SK-N-SH treated with all-trans-retinoic acid at 6 μM for 48 hours (cell line): ENCODE results near the gene BMS1.

Experiments
- ATAC-seq: fragments of 200-7000 bp; cut with Tn5 transposase; 3 replicates; pipeline ENCODE4 v1.9.1; 2020; ENCODE audit warnings: mild to moderate bottlenecking, moderate library complexity
- ARNTL ChIP-seq: fragments of 450-650 bp; formaldehyde crosslinking; IDR thresholded peaks from 2 replicates; pipeline ENCODE4 v1.5.0; 2020; ENCODE audit warnings: low read depth, mild to moderate bottlenecking, moderate library complexity, borderline replicate concordance
- BACH2 ChIP-seq: fragments of 250-450 bp; sonication (Bioruptor Pico); IDR thresholded peaks from 2 replicates; pipeline ENCODE4 v1.9.0; 2021; ENCODE audit warnings: mild to moderate bottlenecking, borderline replicate concordance
- CSDC2 ChIP-seq: fragments of 250-450 bp; sonication (Bioruptor Pico); IDR thresholded peaks from 2 replicates; pipeline ENCODE4 v1.5.0; 2020; ENCODE audit warnings: mild to moderate bottlenecking, moderate library complexity
- ESRRG ChIP-seq: fragments of 250-450 bp; sonication (Bioruptor Pico); IDR thresholded peaks from 2 replicates; pipeline ENCODE4 v1.6.1; 2021; ENCODE audit warnings: mild to moderate bottlenecking
- GLIS3 ChIP-seq: fragments of 250-450 bp; sonication (Bioruptor Pico); IDR thresholded peaks from 2 replicates; pipeline ENCODE4 v1.5.0; 2020; ENCODE audit warnings: mild to moderate bottlenecking, moderate library complexity
- ISL1 ChIP-seq: fragments of 250-450 bp; sonication (Bioruptor Pico); IDR thresholded peaks from 2 replicates; pipeline ENCODE4 v2.1.2; 2022; ENCODE audit warnings: mild to moderate bottlenecking, moderate library complexity
- OSR1 ChIP-seq: fragments of 250-450 bp; sonication (Bioruptor Pico); IDR thresholded peaks from 2 replicates; pipeline ENCODE4 v1.8.0; 2022; ENCODE audit warnings: moderate library complexity, mild to moderate bottlenecking, inconsistent platforms
- PPARA ChIP-seq: fragments of 250-450 bp; sonication (Bioruptor Pico); IDR thresholded peaks from 2 replicates; pipeline ENCODE4 v1.5.0; 2020; ENCODE audit warnings: mild to moderate bottlenecking, borderline replicate concordance
- RARB ChIP-seq: fragments of 250-450 bp; sonication (Bioruptor Pico); IDR thresholded peaks from 2 replicates; pipeline ENCODE4 v1.8.0; 2021; ENCODE audit warnings: mild to moderate bottlenecking, moderate library complexity
- TCF4 ChIP-seq: fragments of 250-450 bp; sonication (Bioruptor Pico); IDR thresholded peaks from 2 replicates; pipeline ENCODE4 v1.8.0; 2021; ENCODE audit warnings: mild to moderate bottlenecking, moderate library complexity, borderline replicate concordance
- ZC3H10 ChIP-seq: fragments of 250-450 bp; sonication (Bioruptor Pico); IDR thresholded peaks from 2 replicates; pipeline ENCODE4 v1.5.1; 2021; ENCODE audit warnings: mild to moderate bottlenecking, moderate library complexity
- ZFP3 ChIP-seq: fragments of 250-450 bp; sonication (Bioruptor Pico); IDR thresholded peaks from 2 replicates; pipeline ENCODE4 v1.5.0; 2020; ENCODE audit warnings: mild to moderate bottlenecking, moderate library complexity
- ZFP30 ChIP-seq: fragments of 450-650 bp; formaldehyde crosslinking; IDR thresholded peaks from 2 replicates; pipeline ENCODE4 v1.5.0; 2022; ENCODE audit warnings: mild to moderate bottlenecking, moderate library complexity
- ZNF565 ChIP-seq: fragments of 450-650 bp; formaldehyde crosslinking; conservative IDR thresholded peaks from 2 replicates; pipeline ENCODE4 v1.5.0; 2020; ENCODE audit warnings: low read depth, mild to moderate bottlenecking, moderate library complexity
- ZNF70 ChIP-seq: fragments of 450-650 bp; formaldehyde crosslinking; IDR thresholded peaks from 2 replicates; pipeline ENCODE4 v1.5.0; 2020; ENCODE audit warnings: mild to moderate bottlenecking, moderate library complexity
- ZNF8 ChIP-seq: fragments of 450-650 bp; formaldehyde crosslinking; IDR thresholded peaks from 2 replicates; pipeline ENCODE4 v1.5.0; 2020; ENCODE audit warnings: mild to moderate bottlenecking, moderate library complexity
- TF ChIP-seq, protein P1 (sequence below): fragments of 250-450 bp; sonication (Bioruptor Pico); IDR thresholded peaks from 2 replicates; pipeline ENCODE4 v1.8.0; 2020; ENCODE audit warnings: mild to moderate bottlenecking, moderate library complexity, borderline replicate concordance
- TF ChIP-seq, protein P2 (sequence below): fragments of 250-450 bp; sonication (Bioruptor Pico); IDR thresholded peaks from 2 replicates; pipeline ENCODE4 v1.5.1; 2020; ENCODE audit warnings: low read depth, mild to moderate bottlenecking, moderate library complexity
- TF ChIP-seq, protein P3 (sequence below): fragments of 250-450 bp; sonication (Bioruptor Pico); IDR thresholded peaks from 2 replicates; pipeline ENCODE4 v1.5.0; 2020; ENCODE audit warnings: mild to moderate bottlenecking, moderate library complexity
- TF ChIP-seq, protein P4 (sequence below): fragments of 250-450 bp; sonication (Bioruptor Pico); IDR thresholded peaks from 2 replicates; pipeline ENCODE4 v1.8.0; 2021; ENCODE audit warnings: low read depth, mild to moderate bottlenecking, moderate library complexity, borderline replicate concordance

Gene BMS1

DNA sequence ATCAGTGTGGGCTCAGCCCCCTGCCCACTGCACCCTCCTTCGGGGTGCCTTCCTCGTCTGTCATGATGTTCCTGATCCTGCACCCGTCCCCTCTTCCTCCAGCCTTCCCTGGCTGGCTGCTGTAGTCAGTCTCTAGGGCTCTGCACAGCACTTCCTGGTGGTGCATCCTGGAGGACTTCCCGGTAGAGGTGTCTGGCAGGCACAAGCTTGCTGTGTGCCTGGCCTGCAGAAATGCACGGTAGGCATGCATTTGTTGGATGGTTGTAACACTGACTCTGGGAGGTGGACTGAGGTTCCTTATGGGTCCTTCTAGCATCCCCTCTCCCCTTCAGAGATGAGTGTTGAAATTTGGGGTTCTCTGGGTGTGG is 92.8 kb downstream of the BMS1 start (continued):
- TF ChIP-seq, protein P1, sequence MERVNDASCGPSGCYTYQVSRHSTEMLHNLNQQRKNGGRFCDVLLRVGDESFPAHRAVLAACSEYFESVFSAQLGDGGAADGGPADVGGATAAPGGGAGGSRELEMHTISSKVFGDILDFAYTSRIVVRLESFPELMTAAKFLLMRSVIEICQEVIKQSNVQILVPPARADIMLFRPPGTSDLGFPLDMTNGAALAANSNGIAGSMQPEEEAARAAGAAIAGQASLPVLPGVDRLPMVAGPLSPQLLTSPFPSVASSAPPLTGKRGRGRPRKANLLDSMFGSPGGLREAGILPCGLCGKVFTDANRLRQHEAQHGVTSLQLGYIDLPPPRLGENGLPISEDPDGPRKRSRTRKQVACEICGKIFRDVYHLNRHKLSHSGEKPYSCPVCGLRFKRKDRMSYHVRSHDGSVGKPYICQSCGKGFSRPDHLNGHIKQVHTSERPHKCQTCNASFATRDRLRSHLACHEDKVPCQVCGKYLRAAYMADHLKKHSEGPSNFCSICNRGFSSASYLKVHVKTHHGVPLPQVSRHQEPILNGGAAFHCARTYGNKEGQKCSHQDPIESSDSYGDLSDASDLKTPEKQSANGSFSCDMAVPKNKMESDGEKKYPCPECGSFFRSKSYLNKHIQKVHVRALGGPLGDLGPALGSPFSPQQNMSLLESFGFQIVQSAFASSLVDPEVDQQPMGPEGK (CRISPR knock-in tag), result no peak

DNA sequence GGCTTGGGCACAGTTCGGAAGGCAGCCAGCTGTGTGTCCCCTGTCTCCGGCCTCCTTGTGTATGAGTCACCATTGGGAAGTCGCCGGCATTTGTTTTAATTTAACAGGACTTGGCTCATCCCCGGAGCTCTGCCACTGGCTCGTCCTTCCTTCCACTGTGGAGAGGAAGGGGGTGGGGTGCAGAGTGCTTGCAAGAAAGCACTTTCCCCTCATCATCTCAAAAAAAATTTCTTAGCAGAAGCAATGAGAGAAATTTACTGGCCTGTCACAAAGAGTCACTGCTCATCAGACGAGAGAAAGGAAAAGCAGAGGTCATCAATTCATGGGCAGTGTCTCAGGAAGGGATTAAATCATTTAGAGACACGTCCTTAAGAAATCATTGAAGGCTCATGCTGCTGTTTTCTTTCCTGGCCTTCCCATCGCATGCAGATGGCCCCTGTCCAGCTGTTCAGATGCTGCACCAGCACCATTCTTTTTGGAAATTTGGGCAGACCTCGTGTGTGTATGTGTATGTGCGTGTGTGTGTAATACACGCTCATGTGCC is 93.3 kb downstream of the BMS1 start:
- TF ChIP-seq GLIS3, result no peak
- TF ChIP-seq ZC3H10, result no peak
- TF ChIP-seq PPARA (CRISPR knock-in tag), result no peak
- no peak for TF ChIP-seq ARNTL
- no peak for TF ChIP-seq ESRRG
- TF ChIP-seq, protein P2, sequence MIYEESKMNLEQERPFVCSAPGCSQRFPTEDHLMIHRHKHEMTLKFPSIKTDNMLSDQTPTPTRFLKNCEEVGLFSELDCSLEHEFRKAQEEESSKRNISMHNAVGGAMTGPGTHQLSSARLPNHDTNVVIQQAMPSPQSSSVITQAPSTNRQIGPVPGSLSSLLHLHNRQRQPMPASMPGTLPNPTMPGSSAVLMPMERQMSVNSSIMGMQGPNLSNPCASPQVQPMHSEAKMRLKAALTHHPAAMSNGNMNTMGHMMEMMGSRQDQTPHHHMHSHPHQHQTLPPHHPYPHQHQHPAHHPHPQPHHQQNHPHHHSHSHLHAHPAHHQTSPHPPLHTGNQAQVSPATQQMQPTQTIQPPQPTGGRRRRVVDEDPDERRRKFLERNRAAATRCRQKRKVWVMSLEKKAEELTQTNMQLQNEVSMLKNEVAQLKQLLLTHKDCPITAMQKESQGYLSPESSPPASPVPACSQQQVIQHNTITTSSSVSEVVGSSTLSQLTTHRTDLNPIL (CRISPR knock-in tag), result no peak
- no peak for TF ChIP-seq CSDC2
- no peak for TF ChIP-seq RARB
- no peak for TF ChIP-seq ZNF565 (CRISPR knock-in tag)
- TF ChIP-seq, protein P3, sequence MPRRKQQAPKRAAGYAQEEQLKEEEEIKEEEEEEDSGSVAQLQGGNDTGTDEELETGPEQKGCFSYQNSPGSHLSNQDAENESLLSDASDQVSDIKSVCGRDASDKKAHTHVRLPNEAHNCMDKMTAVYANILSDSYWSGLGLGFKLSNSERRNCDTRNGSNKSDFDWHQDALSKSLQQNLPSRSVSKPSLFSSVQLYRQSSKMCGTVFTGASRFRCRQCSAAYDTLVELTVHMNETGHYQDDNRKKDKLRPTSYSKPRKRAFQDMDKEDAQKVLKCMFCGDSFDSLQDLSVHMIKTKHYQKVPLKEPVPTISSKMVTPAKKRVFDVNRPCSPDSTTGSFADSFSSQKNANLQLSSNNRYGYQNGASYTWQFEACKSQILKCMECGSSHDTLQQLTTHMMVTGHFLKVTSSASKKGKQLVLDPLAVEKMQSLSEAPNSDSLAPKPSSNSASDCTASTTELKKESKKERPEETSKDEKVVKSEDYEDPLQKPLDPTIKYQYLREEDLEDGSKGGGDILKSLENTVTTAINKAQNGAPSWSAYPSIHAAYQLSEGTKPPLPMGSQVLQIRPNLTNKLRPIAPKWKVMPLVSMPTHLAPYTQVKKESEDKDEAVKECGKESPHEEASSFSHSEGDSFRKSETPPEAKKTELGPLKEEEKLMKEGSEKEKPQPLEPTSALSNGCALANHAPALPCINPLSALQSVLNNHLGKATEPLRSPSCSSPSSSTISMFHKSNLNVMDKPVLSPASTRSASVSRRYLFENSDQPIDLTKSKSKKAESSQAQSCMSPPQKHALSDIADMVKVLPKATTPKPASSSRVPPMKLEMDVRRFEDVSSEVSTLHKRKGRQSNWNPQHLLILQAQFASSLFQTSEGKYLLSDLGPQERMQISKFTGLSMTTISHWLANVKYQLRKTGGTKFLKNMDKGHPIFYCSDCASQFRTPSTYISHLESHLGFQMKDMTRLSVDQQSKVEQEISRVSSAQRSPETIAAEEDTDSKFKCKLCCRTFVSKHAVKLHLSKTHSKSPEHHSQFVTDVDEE, result peak; percentile 78
- TF ChIP-seq OSR1, result no peak
- peak; percentile 27; the same call in 1 of the 2 replicates for TF ChIP-seq TCF4
- peak; percentile 82 for ATAC-seq

DNA sequence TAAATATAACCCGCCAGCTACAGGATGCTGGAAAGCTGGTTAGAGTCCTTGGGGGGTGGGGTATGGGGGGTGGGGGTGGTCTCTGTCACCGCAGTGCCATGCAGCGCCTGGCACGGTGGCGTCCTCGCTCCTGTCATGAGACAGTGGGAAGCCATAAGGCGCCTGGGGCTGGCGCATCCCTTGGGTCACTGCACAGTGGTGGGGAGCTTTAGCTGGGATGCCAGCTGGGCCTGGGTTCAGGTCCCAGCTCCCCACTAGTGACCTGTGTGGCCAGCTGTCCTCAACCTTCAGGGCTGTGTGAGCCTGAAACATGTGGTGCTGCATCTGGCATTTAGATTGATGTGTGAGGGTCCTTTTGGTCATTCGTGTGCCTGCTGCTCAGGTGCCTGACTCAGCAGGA is 93.9 kb downstream of the BMS1 start:
- ATAC-seq, result no peak
- no peak for TF ChIP-seq ZNF565 (CRISPR knock-in tag)
- no peak for TF ChIP-seq RARB
- TF ChIP-seq ARNTL, result no peak
- no peak for TF ChIP-seq ZFP3 (CRISPR knock-in tag)
- no peak for TF ChIP-seq ZNF8
- no peak for TF ChIP-seq ISL1 (CRISPR knock-in tag)
- TF ChIP-seq ESRRG, result no peak
- no peak for TF ChIP-seq ZFP30
- TF ChIP-seq OSR1, result no peak
- no peak for TF ChIP-seq TCF4
- TF ChIP-seq PPARA (CRISPR knock-in tag), result no peak

DNA sequence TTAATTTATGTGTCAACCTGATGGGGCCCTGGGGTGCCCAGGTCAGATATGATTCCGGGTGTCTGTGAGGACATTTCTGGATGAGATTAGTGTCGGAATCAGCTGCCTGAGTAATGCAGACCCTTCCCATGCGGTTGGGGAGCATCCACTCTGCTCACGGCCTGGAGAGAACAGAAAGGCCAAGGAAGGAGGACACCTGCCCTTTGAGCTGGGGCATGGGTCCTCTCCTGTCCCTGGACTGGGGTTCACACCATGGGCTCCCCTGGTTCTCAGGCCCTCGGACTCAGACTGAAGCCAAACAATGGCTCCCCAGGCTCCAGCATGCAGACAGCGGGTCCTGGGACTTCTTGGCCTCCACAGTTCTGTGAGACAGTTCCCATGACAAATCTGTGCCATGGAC is 94.3 kb downstream of the BMS1 start:
- ATAC-seq, result no peak
- TF ChIP-seq BACH2 (CRISPR knock-in tag) (no peak), ZFP30 (no peak), ZNF8 (no peak), ZFP3 (CRISPR knock-in tag) (no peak), RARB (no peak), ZNF70 (CRISPR knock-in tag) (no peak), ESRRG (no peak)
- TF ChIP-seq, protein P4, sequence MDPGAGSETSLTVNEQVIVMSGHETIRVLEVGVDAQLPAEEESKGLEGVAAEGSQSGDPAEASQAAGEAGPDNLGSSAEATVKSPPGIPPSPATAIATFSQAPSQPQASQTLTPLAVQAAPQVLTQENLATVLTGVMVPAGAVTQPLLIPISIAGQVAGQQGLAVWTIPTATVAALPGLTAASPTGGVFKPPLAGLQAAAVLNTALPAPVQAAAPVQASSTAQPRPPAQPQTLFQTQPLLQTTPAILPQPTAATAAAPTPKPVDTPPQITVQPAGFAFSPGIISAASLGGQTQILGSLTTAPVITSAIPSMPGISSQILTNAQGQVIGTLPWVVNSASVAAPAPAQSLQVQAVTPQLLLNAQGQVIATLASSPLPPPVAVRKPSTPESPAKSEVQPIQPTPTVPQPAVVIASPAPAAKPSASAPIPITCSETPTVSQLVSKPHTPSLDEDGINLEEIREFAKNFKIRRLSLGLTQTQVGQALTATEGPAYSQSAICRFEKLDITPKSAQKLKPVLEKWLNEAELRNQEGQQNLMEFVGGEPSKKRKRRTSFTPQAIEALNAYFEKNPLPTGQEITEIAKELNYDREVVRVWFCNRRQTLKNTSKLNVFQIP (CRISPR knock-in tag), result no peak
- TF ChIP-seq, protein P3, result no peak
- TF ChIP-seq, protein P1 (CRISPR knock-in tag), result no peak
- TF ChIP-seq, all 23 proteins: peak for 0
